CD8-positive, alpha-beta memory T cell (primary cell): ENCODE results near the gene RAB25. TPM values are rescaled to one million over a fixed set of nuclear protein-coding genes. Genes with fewer than 3 reads are reported as not detected.

ENCODE experiments used
- CTCF ChIA-PET: fragments of 350-600 bp; sonication (Branson Sonifier 250); formaldehyde crosslinking; loops from one replicate; lab custom pipeline; 2021; ENCODE audit warnings: antibody characterized with exemption; lab: Charles Lee
- POLR2A ChIA-PET: fragments of 350-600 bp; sonication (Branson Sonifier 250); formaldehyde crosslinking; loops from one replicate; lab custom pipeline; 2021; ENCODE audit warnings: antibody characterized with exemption; lab: Charles Lee
- DNase-seq, 5 donors: peaks; one replicate each; pipeline versions ENCODE4 v3.0.0 to v3.0.0-alpha.2; 2020 to 2022; ENCODE audit warnings: mixed read lengths in 1 of 5
- H3K27ac ChIP-seq: one replicate; pipeline ENCODE4 v1.7.0; 2013; ENCODE audit warnings: low read depth, mild to moderate bottlenecking, low read length, moderate library complexity
- H3K27me3 ChIP-seq: 2 replicates; pipeline ENCODE4 v1.7.0; 2013; ENCODE audit warnings: low read length, mild to moderate bottlenecking; ENCODE audit not compliant: insufficient read depth, poor library complexity, severe bottlenecking
- H3K36me3 ChIP-seq: 2 replicates; pipeline ENCODE4 v1.7.0; 2013; ENCODE audit warnings: mild to moderate bottlenecking, low read length, moderate library complexity; ENCODE audit not compliant: insufficient read depth
- H3K4me1 ChIP-seq: 2 replicates; pipeline ENCODE4 v1.7.0; 2013; ENCODE audit warnings: mild to moderate bottlenecking, low read length, moderate library complexity; ENCODE audit not compliant: insufficient read depth
- H3K4me3 ChIP-seq: 2 replicates; pipeline ENCODE4 v1.7.0; 2013; ENCODE audit warnings: mild to moderate bottlenecking, low read length
- H3K9me3 ChIP-seq: 2 replicates; pipeline ENCODE4 v1.7.0; 2013; ENCODE audit warnings: mild to moderate bottlenecking, low read length
- H3K27ac Mint-ChIP-seq, 8 donors: one replicate each; pipeline ENCODE4 v1.8.0; 2020 to 2021; ENCODE audit warnings: mixed read lengths in 8 of 8, mild to moderate bottlenecking in 6 of 8, inconsistent platforms in 3 of 8, moderate library complexity in 3 of 8
- H3K27me3 Mint-ChIP-seq, 2 donors: one replicate each; pipeline ENCODE4 v1.8.0; 2020 to 2021; ENCODE audit warnings: mixed read lengths in 2 of 2, mild to moderate bottlenecking in 1 of 2, moderate library complexity in 1 of 2
- H3K36me3 Mint-ChIP-seq, 3 donors: one replicate each; pipeline ENCODE4 v1.8.0; 2020 to 2021; ENCODE audit warnings: mixed read lengths in 3 of 3, inconsistent platforms in 1 of 3, mild to moderate bottlenecking in 1 of 3
- H3K4me1 Mint-ChIP-seq, 3 donors: one replicate each; pipeline ENCODE4 v1.8.0; 2020 to 2021; ENCODE audit warnings: mixed read lengths in 3 of 3, inconsistent platforms in 1 of 3, mild to moderate bottlenecking in 1 of 3
- H3K4me3 Mint-ChIP-seq, 7 donors: one replicate each; pipeline ENCODE4 v1.8.0; 2020 to 2021; ENCODE audit warnings: mixed read lengths in 7 of 7, mild to moderate bottlenecking in 6 of 7, moderate library complexity in 4 of 7, inconsistent platforms in 2 of 7
- H3K9me3 Mint-ChIP-seq, 5 donors: one replicate each; pipeline ENCODE4 v1.8.0; 2020 to 2022; ENCODE audit warnings: mixed read lengths in 5 of 5, mild to moderate bottlenecking in 3 of 5, moderate library complexity in 2 of 5, inconsistent platforms in 1 of 5
- polyA plus RNA-seq: library from polyadenylated mRNA; unstranded; fragments of 300-500 nt; fragmentation: Illumina TruSeq; gene quantifications from one replicate; pipeline ENCODE4 v1.2.3, GENCODE V29; 2021
- total RNA-seq, 2 experiments: library from RNA; stranded (reverse); gene quantifications; one replicate each; pipeline ENCODE4 v1.2.3, GENCODE V29; 2021

Gene RAB25
- total and polyA plus RNA-seq, 3 experiments from 2014 or later, result 0.76 TPM; not detected in 2

- no peaks in the 10 kb centered on the region for H3K9me3 Mint-ChIP-seq
- H3K4me1 ChIP-seq, result peaks cover 6% of the 10 kb centered on the region
- no peak overlapping the region for H3K27ac ChIP-seq
- peak overlapping the region in 2 of 8 donors; percentile 38 to 86 for H3K27ac Mint-ChIP-seq
- no peak for DNase-seq
- H3K27me3 ChIP-seq, result peaks cover 19% of the 10 kb centered on the region
- H3K36me3 ChIP-seq, result no peaks in the 10 kb centered on the region
- ChIA-PET POLR2A (no interaction called here), CTCF (interaction anchor here (2.0 to 2.1 kb wide), 2 partner anchors 10 to 15 kb away, joined by 5 to 10 read pairs; no protein-coding TSS in a partner anchor)
- peaks cover 13 to 40% of the 10 kb centered on the region in 2 donors for H3K27me3 Mint-ChIP-seq
- peak overlapping the region; percentile 75 for H3K4me3 ChIP-seq
- no peaks in the 10 kb centered on the region for H3K36me3 Mint-ChIP-seq
- H3K9me3 ChIP-seq, result no peaks in the 10 kb centered on the region
- H3K4me1 Mint-ChIP-seq, result peaks cover 6 to 16% (median 8%) of the 10 kb centered on the region in 3 donors
- H3K4me3 Mint-ChIP-seq, result peak overlapping the region; percentile 69 to 95 (median 84)
Observed at GRCh38 chr1:156081917-156082308, 21.0 kb downstream of the RAB25 start.

DNA sequence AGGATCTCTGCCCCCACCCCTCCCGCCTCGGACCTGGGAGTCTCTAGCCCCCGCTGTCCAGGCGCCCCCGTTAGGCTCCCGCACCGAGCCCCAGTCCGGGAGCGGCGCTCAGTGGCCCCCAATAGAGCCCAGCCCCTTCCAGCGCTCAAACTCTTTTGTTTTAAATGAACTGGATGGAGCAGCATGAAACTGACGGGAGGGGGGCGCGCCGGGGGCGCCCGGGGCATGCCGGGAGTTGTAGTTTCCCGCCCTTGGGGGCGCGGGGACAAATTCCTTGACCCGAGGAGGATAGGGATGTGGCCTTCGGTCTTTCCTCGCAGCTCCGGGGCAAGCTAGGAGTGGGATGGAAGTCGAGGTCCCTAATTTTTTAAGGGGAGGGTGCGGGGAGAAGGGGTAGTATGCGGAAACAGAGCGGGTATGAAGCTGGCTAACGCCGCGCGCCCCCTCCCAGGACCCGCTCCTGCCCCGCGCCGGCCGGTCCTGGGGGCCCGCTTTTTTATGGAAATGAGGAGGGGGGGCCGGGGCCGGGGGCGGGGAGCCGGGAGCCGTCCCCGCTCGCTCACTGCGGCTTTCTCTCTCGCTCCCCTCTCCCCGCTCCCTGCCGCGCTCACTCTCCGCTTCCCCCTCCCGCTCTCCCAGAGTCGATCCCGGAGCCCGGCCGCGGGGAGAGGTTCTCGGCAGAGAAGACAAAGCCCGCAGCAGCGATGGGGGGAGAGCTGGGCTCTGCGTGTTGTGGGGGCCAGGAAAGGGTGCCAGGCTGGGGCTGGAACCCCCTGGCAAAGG lies 21.5 kb downstream of the RAB25 start, which contains the start of gene MEX3A:
MEX3A (minus strand) TSS at position 157 of the 783 bp plus-strand sequence. CDS start 467 bp downstream, outside the sequence.
- Mint-ChIP-seq H3K36me3 (no peaks in the 10 kb centered on the region), H3K4me1 (peaks cover 6 to 16% (median 8%) of the 10 kb centered on the region in 3 donors), H3K4me3 (peak within 1 kb of the TSS; percentile 78 to 95 (median 85)), H3K27me3 (peaks cover 19 to 40% of the 10 kb centered on the region in 2 donors), H3K9me3 (no peaks in the 10 kb centered on the region), H3K27ac (peak within 1 kb of the TSS in 5 of 8 donors; percentile 29 to 86 (median 82))
- Histone ChIP-seq H3K9me3 (no peaks in the 10 kb centered on the region), H3K27me3 (peaks cover 19% of the 10 kb centered on the region), H3K4me1 (peaks cover 6% of the 10 kb centered on the region), H3K27ac (peak within 1 kb of the TSS; percentile 24), H3K36me3 (no peaks in the 10 kb centered on the region), H3K4me3 (peak within 1 kb of the TSS; percentile 75)
- ChIA-PET CTCF (interaction anchor here (0.6 to 2.1 kb wide), 6 partner anchors 9 to 143 kb away, joined by 3 to 10 read pairs (median 5); no protein-coding TSS in a partner anchor), POLR2A (interaction anchor here (0.8 kb wide), 1 partner anchor 131 kb away, joined by 3 read pairs; the partner anchor contains the start of gene PMF1)
- peak; percentile 46 to 73 (median 56) for DNase-seq

GRCh38 chr1:156083800-156084790 lies 23.1 kb downstream of the RAB25 start:
- POLR2A ChIA-PET, result interaction anchor here (0.6 kb wide), 1 partner anchor 10 kb away, joined by 3 read pairs; no protein-coding TSS in a partner anchor
- Mint-ChIP-seq H3K36me3 (no peaks in the 10 kb centered on the region), H3K4me1 (peaks cover 6 to 16% (median 8%) of the 10 kb centered on the region in 3 donors), H3K9me3 (no peaks in the 10 kb centered on the region), H3K27me3 (peaks cover 21 to 35% of the 10 kb centered on the region in 2 donors), H3K4me3 (peak overlapping the region in 6 of 7 donors; percentile 65 to 82 (median 78)), H3K27ac (peak overlapping the region in 1 of 8 donors; percentile 24)
- Histone ChIP-seq H3K27me3 (peaks cover 19% of the 10 kb centered on the region), H3K9me3 (no peaks in the 10 kb centered on the region), H3K4me1 (peaks cover 6% of the 10 kb centered on the region), H3K36me3 (no peaks in the 10 kb centered on the region), H3K4me3 (no peak overlapping the region), H3K27ac (no peak overlapping the region)
- DNase-seq, result no peak
- CTCF ChIA-PET, result interaction anchor here (0.7 to 2.1 kb wide), 6 partner anchors 8 to 142 kb away, joined by 3 to 10 read pairs (median 5); no protein-coding TSS in a partner anchor

DNA sequence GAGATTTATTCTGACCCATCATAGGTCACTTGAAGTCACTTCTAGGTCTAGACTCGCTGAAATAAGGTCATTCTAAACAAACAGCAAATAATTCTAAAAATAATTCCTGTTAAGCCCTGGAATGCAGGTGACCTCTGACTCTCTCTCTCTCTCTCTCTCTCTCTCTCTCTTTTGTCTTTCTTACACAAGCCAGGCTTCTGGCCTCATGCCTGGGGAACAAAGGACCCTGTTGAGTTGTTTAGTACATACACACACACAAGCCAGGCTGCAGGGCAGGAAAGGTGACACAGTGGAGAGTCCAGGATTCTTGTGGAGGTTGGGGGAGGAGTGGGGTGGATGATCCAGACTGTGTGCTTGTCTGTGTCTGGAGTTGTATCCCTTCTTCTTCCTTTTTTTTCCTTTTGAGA lies 25.3 kb downstream of the RAB25 start:
- Mint-ChIP-seq H3K27me3 (peaks cover 22 to 40% of the 10 kb centered on the region in 2 donors), H3K4me1 (peaks cover 6 to 19% (median 10%) of the 10 kb centered on the region in 3 donors), H3K4me3 (peak overlapping the region in 2 of 7 donors; percentile 20 to 25), H3K27ac (no peak overlapping the region), H3K36me3 (no peaks in the 10 kb centered on the region), H3K9me3 (no peaks in the 10 kb centered on the region)
- no peak for DNase-seq
- no peaks in the 10 kb centered on the region for H3K36me3 ChIP-seq
- H3K4me3 ChIP-seq, result no peak overlapping the region
- no peaks in the 10 kb centered on the region for H3K9me3 ChIP-seq
- peaks cover 19% of the 10 kb centered on the region for H3K27me3 ChIP-seq
- no peak overlapping the region for H3K27ac ChIP-seq
- POLR2A ChIA-PET, result no interaction called here
- CTCF ChIA-PET, result interaction anchor here (2.2 kb wide), 1 partner anchor 44 kb away, joined by 7 read pairs; no protein-coding TSS in a partner anchor
- H3K4me1 ChIP-seq, result peaks cover 10% of the 10 kb centered on the region

GRCh38 chr1:156089704-156090103 lies 28.7 kb downstream of the RAB25 start:
- Mint-ChIP-seq H3K9me3 (no peaks in the 10 kb centered on the region), H3K4me1 (peaks cover 0 to 5% (median 3%) of the 10 kb centered on the region in 3 donors), H3K36me3 (no peaks in the 10 kb centered on the region), H3K4me3 (no peak overlapping the region), H3K27me3 (peaks cover 10 to 24% of the 10 kb centered on the region in 2 donors), H3K27ac (no peak overlapping the region)
- Histone ChIP-seq H3K9me3 (no peaks in the 10 kb centered on the region), H3K4me1 (peaks cover 4% of the 10 kb centered on the region), H3K27me3 (peaks cover 3% of the 10 kb centered on the region), H3K27ac (no peak overlapping the region), H3K4me3 (no peak overlapping the region), H3K36me3 (no peaks in the 10 kb centered on the region)
- no peak for DNase-seq
- POLR2A ChIA-PET, result no interaction called here
- CTCF ChIA-PET, result interaction anchor here (1.5 to 22.4 kb wide), 4 partner anchors 34 to 136 kb away, joined by 5 to 702 read pairs (median 47); partner anchors contain the start of genes LMNA and PMF1

DNA sequence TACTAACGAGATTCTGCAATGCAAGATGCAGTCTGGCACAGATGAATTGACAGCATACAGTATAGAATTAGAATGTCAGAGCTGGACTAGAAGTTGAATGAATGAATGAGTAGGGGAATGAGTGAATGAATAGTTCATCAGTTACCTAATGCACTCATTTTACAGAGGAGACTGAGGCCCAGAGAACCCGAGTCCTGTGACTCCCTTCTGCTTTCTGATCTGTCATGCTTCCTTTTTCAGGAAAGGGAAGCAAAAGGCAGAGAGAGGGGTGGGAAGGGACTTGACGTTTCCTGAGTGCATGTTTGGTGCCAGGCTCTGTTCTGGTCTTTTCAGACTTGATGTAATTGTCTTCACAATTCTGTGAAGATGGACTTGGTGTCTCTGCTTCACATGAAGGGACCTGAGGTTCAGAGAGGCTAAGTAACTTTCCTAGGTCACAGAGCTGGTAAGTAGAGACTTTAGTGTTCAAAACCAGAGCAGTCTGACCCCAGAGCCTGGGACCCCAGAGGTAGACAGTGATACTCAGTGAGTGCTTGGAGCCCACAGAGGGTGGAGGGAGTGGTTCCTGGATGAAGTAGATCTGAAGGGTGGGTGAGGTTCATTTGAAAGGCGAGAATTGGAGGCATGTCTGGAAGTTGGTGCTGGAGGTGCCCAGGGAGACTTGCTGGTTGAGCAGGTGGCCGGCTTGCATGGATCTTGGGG lies 29.3 kb downstream of the RAB25 start:
- Histone ChIP-seq H3K4me3 (no peak overlapping the region), H3K27me3 (no peaks in the 10 kb centered on the region), H3K4me1 (peaks cover 4% of the 10 kb centered on the region), H3K27ac (no peak overlapping the region), H3K9me3 (no peaks in the 10 kb centered on the region), H3K36me3 (no peaks in the 10 kb centered on the region)
- ChIA-PET POLR2A (interaction anchor here (0.6 kb wide), 2 partner anchors 25 to 28 kb away, joined by 3 read pairs; no protein-coding TSS in a partner anchor), CTCF (interaction anchor here (0.8 to 22.4 kb wide), 7 partner anchors 15 to 135 kb away, joined by 3 to 702 read pairs (median 5); partner anchors contain the start of genes LMNA and PMF1)
- Mint-ChIP-seq H3K4me1 (peaks cover 0 to 5% (median 3%) of the 10 kb centered on the region in 3 donors), H3K4me3 (peak overlapping the region in 1 of 7 donors; percentile 46), H3K36me3 (no peaks in the 10 kb centered on the region), H3K9me3 (no peaks in the 10 kb centered on the region), H3K27me3 (peaks cover 10 to 20% of the 10 kb centered on the region in 2 donors), H3K27ac (peak overlapping the region in 2 of 8 donors; percentile 37 to 73)
- DNase-seq, result no peak
